ENCODE results near the gene BSCL2. TPM values are rescaled to one million over a fixed set of nuclear protein-coding genes. Genes with fewer than 3 reads are reported as not detected.

Gene BSCL2
- total and polyA plus RNA-seq, 2 of the 13 experiments (the other 11 are each of a cell fraction or from before 2014, with no cell fraction given): 19.5 to 21.1 TPM

- TF ChIP-seq, protein P1, sequence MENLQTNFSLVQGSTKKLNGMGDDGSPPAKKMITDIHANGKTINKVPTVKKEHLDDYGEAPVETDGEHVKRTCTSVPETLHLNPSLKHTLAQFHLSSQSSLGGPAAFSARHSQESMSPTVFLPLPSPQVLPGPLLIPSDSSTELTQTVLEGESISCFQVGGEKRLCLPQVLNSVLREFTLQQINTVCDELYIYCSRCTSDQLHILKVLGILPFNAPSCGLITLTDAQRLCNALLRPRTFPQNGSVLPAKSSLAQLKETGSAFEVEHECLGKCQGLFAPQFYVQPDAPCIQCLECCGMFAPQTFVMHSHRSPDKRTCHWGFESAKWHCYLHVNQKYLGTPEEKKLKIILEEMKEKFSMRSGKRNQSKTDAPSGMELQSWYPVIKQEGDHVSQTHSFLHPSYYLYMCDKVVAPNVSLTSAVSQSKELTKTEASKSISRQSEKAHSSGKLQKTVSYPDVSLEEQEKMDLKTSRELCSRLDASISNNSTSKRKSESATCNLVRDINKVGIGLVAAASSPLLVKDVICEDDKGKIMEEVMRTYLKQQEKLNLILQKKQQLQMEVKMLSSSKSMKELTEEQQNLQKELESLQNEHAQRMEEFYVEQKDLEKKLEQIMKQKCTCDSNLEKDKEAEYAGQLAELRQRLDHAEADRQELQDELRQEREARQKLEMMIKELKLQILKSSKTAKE (CRISPR knock-in tag; IDR thresholded peaks at IDR 0.05; ENCODE audit: borderline replicate concordance): no peak
- TF ChIP-seq MYNN (CRISPR knock-in tag; IDR thresholded peaks at IDR 0.05; ENCODE audit: low read depth) (no peak), ZNF343 (CRISPR knock-in tag; IDR thresholded peaks at IDR 0.05) (no peak), TMF1 (CRISPR knock-in tag; IDR thresholded peaks at IDR 0.05; ENCODE audit: low read depth) (peak; percentile 42; the same call in 1 of the 2 replicates), ZNF772 (CRISPR knock-in tag; IDR thresholded peaks at IDR 0.05) (peak; percentile 10; the same call in 1 of the 2 replicates), ZNF576 (CRISPR knock-in tag; IDR thresholded peaks at IDR 0.05) (no peak), ZNF10 (CRISPR knock-in tag; IDR thresholded peaks at IDR 0.05; ENCODE audit: borderline replicate concordance, low read depth) (no peak), PBX2 (CRISPR knock-in tag; IDR thresholded peaks at IDR 0.05) (no peak), DPF2 (CRISPR knock-in tag; IDR thresholded peaks at IDR 0.05; ENCODE audit: borderline replicate concordance, low read depth) (no peak), ZNF709 (CRISPR knock-in tag; IDR thresholded peaks at IDR 0.05) (0 out of 2 replicates have a peak, but pooled peaks have one; percentile 21), ELF3 (CRISPR knock-in tag; IDR thresholded peaks at IDR 0.05) (no peak), ZNF501 (CRISPR knock-in tag; IDR thresholded peaks at IDR 0.05) (0 out of 2 replicates have a peak, but pooled peaks have one; percentile 4), ZNF547 (CRISPR knock-in tag; IDR thresholded peaks at IDR 0.05) (0 out of 2 replicates have a peak, but pooled peaks have one; percentile 3), NONO (IDR thresholded peaks at IDR 0.05) (no peak), NONO (CRISPR knock-in tag; conservative IDR thresholded peaks at IDR 0.05) (0 out of 2 replicates have a peak, but pooled peaks have one; percentile 26)
- TF ChIP-seq, protein P2, sequence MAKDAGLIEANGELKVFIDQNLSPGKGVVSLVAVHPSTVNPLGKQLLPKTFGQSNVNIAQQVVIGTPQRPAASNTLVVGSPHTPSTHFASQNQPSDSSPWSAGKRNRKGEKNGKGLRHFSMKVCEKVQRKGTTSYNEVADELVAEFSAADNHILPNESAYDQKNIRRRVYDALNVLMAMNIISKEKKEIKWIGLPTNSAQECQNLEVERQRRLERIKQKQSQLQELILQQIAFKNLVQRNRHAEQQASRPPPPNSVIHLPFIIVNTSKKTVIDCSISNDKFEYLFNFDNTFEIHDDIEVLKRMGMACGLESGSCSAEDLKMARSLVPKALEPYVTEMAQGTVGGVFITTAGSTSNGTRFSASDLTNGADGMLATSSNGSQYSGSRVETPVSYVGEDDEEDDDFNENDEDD (CRISPR knock-in tag; IDR thresholded peaks at IDR 0.05; ENCODE audit: borderline replicate concordance): no peak
Observed at GRCh38 chr11:62645671-62645945, 61.6 kb downstream of the BSCL2 start (continued).

Data from HepG2 (cell line).